ENCODE data around the gene SNUPN. TPM values are rescaled to one million over a fixed set of nuclear protein-coding genes. Genes with fewer than 3 reads are reported as not detected.

Gene SNUPN
- total RNA-seq, 1 experiment from 2014 or later: 27.9 TPM

GRCh38 chr15:75597667-75598341 lies 27.7 kb downstream of the SNUPN start (continued):
- TF ChIP-seq ARID4B (CRISPR knock-in tag; IDR thresholded peaks at IDR 0.05; ENCODE audit: borderline replicate concordance) (no peak), IRF1 (CRISPR knock-in tag; IDR thresholded peaks at IDR 0.05) (no peak)

- H3K4me1 Mint-ChIP-seq: no peaks in the 10 kb centered on the region
- H3K27me3 Mint-ChIP-seq (ENCODE audit: low read depth): no peaks in the 10 kb centered on the region
- H3K9me3 Mint-ChIP-seq: no peaks in the 10 kb centered on the region
- no peak for ATAC-seq
- no peak for DNase-seq (ENCODE audit: low spot score)
- H3K27ac Mint-ChIP-seq: no peak overlapping the region
- H3K36me3 Mint-ChIP-seq: peaks cover 25% of the 10 kb centered on the region
- ChIA-PET POLR2A (no interaction called here), CTCF (interaction anchor here (0.5 to 2.0 kb wide), 8 partner anchors 11 to 229 kb away, joined by 3 to 7 read pairs (median 4); partner anchors contain the start of genes MAN2C1, PTPN9, SIN3A and SNX33)
- TF ChIP-seq RORB (CRISPR knock-in tag; IDR thresholded peaks at IDR 0.05): no peak
- TF ChIP-seq ATF6 (CRISPR knock-in tag; IDR thresholded peaks at IDR 0.05): no peak
- TF ChIP-seq SOX15 (CRISPR knock-in tag; IDR thresholded peaks at IDR 0.05): no peak
- TF ChIP-seq ETV6 (CRISPR knock-in tag; IDR thresholded peaks at IDR 0.05): no peak
- no peak for TF ChIP-seq SMAD3 (CRISPR knock-in tag; IDR thresholded peaks at IDR 0.05; ENCODE audit: borderline replicate concordance)
- TF ChIP-seq USF1 (CRISPR knock-in tag; IDR thresholded peaks at IDR 0.05): no peak
- no peak for TF ChIP-seq MXD4 (CRISPR knock-in tag; IDR thresholded peaks at IDR 0.05; ENCODE audit: borderline replicate concordance)
- TF ChIP-seq ZNF423 (CRISPR knock-in tag; IDR thresholded peaks at IDR 0.05): no peak
- TF ChIP-seq ZNF317 (CRISPR knock-in tag; IDR thresholded peaks at IDR 0.05; ENCODE audit: borderline replicate concordance, low read depth): no peak
- TF ChIP-seq ATF3 (CRISPR knock-in tag; conservative IDR thresholded peaks at IDR 0.05): no peak
- TF ChIP-seq AR (CRISPR knock-in tag; IDR thresholded peaks at IDR 0.05): no peak
- no peak for TF ChIP-seq USF2 (CRISPR knock-in tag; IDR thresholded peaks at IDR 0.05)
- TF ChIP-seq JAZF1 (CRISPR knock-in tag; IDR thresholded peaks at IDR 0.05): no peak
- TF ChIP-seq ATF1 (CRISPR knock-in tag; IDR thresholded peaks at IDR 0.05): no peak
- TF ChIP-seq ELF4 (CRISPR knock-in tag; IDR thresholded peaks at IDR 0.05; ENCODE audit: low read depth): no peak
- no peak for TF ChIP-seq GTF2I (CRISPR knock-in tag; conservative IDR thresholded peaks at IDR 0.05)
- no peak for TF ChIP-seq SP1 (CRISPR knock-in tag; conservative IDR thresholded peaks at IDR 0.05)
- no peak for TF ChIP-seq NR2C2 (CRISPR knock-in tag; IDR thresholded peaks at IDR 0.05)
- no peak for TF ChIP-seq FOXJ3 (CRISPR knock-in tag; IDR thresholded peaks at IDR 0.05; ENCODE audit: borderline replicate concordance)
- H3K4me3 Mint-ChIP-seq: no peak overlapping the region
Measured at GRCh38 chr15:75596703-75597345, 28.7 kb downstream of the SNUPN start.

Data from WTC11 (cell line).